Mesothelial cell of epicardium (in vitro differentiated cells): Measurements from ENCODE around the gene ITPA. TPM values are rescaled to one million over a fixed set of nuclear protein-coding genes. Genes with fewer than 3 reads are reported as not detected.
"Not testable (repeated sequence)": the region's sequence is repeated elsewhere in the genome, so short reads cannot be mapped to it uniquely, and the experiment has no call there.

ENCODE experiments used
- DNase-seq, 2 experiments: peaks; one replicate each; pipeline ENCODE4 v3.0.0; 2021; ENCODE audit warnings: low spot score in 2 of 2; ENCODE audit not compliant: unreplicated experiment in 2 of 2
- H3K27ac Mint-ChIP-seq: 2 replicates; pipeline ENCODE4 v1.8.0; 2021; ENCODE audit warnings: mixed read lengths
- H3K27me3 Mint-ChIP-seq: 2 replicates; pipeline ENCODE4 v1.8.0; 2021; ENCODE audit warnings: low read depth, mixed read lengths
- H3K36me3 Mint-ChIP-seq: 2 replicates; pipeline ENCODE4 v1.8.0; 2021; ENCODE audit warnings: mixed read lengths
- H3K4me1 Mint-ChIP-seq: 2 replicates; pipeline ENCODE4 v1.8.0; 2021; ENCODE audit warnings: mixed read lengths
- H3K4me3 Mint-ChIP-seq: 2 replicates; pipeline ENCODE4 v1.8.0; 2021; ENCODE audit warnings: mild to moderate bottlenecking, moderate library complexity, mixed read lengths
- H3K9me3 Mint-ChIP-seq: 2 replicates; pipeline ENCODE4 v1.8.0; 2021; ENCODE audit warnings: mixed read lengths
- total RNA-seq: library from RNA; stranded (reverse); gene quantifications from 3 replicates; pipeline ENCODE4 v1.2.1, GENCODE V29; 2021
- TF ChIP-seq, protein P1 (sequence below): fragments of 200-600 bp; sonication (generic); IDR thresholded peaks from one replicate; pipeline ENCODE4 v1.5.0; 2021; ENCODE audit warnings: antibody characterized with exemption; ENCODE audit not compliant: unreplicated experiment

ITPA gene
- total RNA-seq, 1 donor from 2014 or later: 57.6 TPM

- Mint-ChIP-seq H3K36me3 (peaks cover 16% of the 10 kb centered on the region), H3K27ac (peak within 1 kb of the TSS; percentile 96), H3K4me3 (peak within 1 kb of the TSS; percentile 96), H3K9me3 (no peaks in the 10 kb centered on the region), H3K27me3 (no peaks in the 10 kb centered on the region), H3K4me1 (peaks cover 20% of the 10 kb centered on the region)
- peak; percentile 70 to 94 for DNase-seq
- TF ChIP-seq, protein P1, sequence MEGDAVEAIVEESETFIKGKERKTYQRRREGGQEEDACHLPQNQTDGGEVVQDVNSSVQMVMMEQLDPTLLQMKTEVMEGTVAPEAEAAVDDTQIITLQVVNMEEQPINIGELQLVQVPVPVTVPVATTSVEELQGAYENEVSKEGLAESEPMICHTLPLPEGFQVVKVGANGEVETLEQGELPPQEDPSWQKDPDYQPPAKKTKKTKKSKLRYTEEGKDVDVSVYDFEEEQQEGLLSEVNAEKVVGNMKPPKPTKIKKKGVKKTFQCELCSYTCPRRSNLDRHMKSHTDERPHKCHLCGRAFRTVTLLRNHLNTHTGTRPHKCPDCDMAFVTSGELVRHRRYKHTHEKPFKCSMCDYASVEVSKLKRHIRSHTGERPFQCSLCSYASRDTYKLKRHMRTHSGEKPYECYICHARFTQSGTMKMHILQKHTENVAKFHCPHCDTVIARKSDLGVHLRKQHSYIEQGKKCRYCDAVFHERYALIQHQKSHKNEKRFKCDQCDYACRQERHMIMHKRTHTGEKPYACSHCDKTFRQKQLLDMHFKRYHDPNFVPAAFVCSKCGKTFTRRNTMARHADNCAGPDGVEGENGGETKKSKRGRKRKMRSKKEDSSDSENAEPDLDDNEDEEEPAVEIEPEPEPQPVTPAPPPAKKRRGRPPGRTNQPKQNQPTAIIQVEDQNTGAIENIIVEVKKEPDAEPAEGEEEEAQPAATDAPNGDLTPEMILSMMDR: no peak
Measured at GRCh38 chr20:3204124-3204794, 5.0 kb upstream of the ITPA start, which contains the start of gene DDRGK1. TSS of gene DDRGK1 (minus strand) at chr20:3204682. CDS start at chr20:3204627, 55 bp downstream.

DNA sequence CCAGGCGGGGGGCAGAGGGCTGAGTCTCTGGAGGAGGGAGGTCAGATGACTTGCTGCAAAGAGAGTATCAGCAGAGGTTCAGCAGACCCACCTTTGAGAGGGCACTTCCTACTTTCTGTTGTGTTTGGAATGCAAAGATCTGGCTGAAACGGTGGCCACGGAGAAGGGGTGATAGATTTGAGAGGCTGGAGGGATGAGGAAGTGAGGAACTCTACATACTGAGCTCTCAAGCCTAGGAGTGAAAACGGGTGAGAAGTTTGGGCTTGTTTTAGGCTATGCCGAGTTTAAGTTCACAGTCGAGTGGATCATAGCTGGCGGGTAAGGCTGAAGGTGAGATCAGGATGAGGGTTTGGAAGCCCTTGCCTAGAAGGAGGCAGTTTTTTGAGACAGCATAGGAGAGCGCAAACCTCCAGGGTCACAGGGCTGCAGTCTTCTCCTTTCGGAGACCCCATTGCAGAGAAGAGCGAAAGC is 477 bp upstream of the ITPA start:
- no peaks in the 10 kb centered on the region for H3K9me3 Mint-ChIP-seq

GRCh38 chr20:3209946-3210317 is 634 bp downstream of the ITPA start:
- Mint-ChIP-seq H3K4me3 (peak overlapping the region; percentile 95), H3K9me3 (no peaks in the 10 kb centered on the region), H3K4me1 (peaks cover 17% of the 10 kb centered on the region), H3K27me3 (no peaks in the 10 kb centered on the region), H3K27ac (peak overlapping the region; percentile 91), H3K36me3 (peaks cover 10% of the 10 kb centered on the region)
- DNase-seq: no peak
- TF ChIP-seq, protein P1: no peak

More for the DNA sequence above, 477 bp upstream of the ITPA start:
- Mint-ChIP-seq H3K36me3 (peaks cover 7% of the 10 kb centered on the region), H3K4me3 (peak overlapping the region; percentile 95), H3K27me3 (no peaks in the 10 kb centered on the region), H3K4me1 (peaks cover 19% of the 10 kb centered on the region), H3K27ac (peak overlapping the region; percentile 94)
- DNase-seq: no peak
- TF ChIP-seq, protein P1: no peak

DNA sequence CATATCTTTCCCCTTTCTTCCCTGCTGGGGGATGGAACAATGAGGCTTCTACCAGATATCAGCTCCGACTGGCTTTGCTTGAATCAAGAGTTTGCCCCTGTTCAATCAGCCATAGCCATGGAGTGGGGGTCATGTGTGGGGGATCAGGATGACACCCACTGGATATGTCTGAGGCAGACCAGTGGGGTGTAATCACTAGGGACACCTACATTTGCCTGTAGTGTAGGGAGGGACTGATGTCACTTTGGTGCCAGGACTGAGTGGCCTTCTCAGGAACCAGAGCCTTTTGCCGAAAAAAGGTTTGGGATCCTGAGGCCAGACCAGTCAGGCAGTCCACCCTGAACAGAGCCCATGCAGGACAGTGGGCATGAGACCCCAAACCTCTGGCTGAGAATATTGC is 1.0 kb downstream of the ITPA start:
- no peaks in the 10 kb centered on the region for H3K9me3 Mint-ChIP-seq
- H3K36me3 Mint-ChIP-seq: peaks cover 10% of the 10 kb centered on the region
- peaks cover 17% of the 10 kb centered on the region for H3K4me1 Mint-ChIP-seq
- H3K27me3 Mint-ChIP-seq: no peaks in the 10 kb centered on the region
- TF ChIP-seq, protein P1: no peak
- H3K27ac Mint-ChIP-seq: peak overlapping the region; percentile 91
- DNase-seq: no peak
- peak overlapping the region; percentile 95 for H3K4me3 Mint-ChIP-seq

DNA sequence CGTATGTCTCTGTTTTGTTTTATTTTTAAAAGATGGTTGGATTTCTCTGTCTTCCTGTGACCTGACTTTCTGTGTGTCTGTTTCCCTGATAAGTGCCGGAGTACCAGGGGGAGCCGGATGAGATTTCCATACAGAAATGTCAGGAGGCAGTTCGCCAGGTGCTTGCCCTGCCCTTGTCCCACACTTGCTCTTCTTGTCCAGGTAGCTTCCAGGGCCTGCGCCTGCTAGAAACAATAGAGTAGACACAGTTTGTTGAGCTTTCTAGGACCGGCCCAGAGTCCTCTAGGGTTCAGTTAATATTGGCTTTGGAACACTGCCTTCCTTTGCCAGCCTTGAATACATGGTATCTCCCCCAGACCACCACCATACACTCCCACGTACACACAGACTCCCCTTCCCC is 3.9 kb downstream of the ITPA start:
- no peak for DNase-seq
- Mint-ChIP-seq H3K4me3 (no peak overlapping the region), H3K36me3 (peaks cover 10% of the 10 kb centered on the region), H3K4me1 (peaks cover 16% of the 10 kb centered on the region), H3K27me3 (no peaks in the 10 kb centered on the region), H3K27ac (peak overlapping the region; percentile 11), H3K9me3 (no peaks in the 10 kb centered on the region)
- TF ChIP-seq, protein P1: no peak

- H3K4me3 Mint-ChIP-seq, H3K27ac Mint-ChIP-seq, H3K9me3 Mint-ChIP-seq, DNase-seq, H3K4me1 Mint-ChIP-seq, H3K27me3 Mint-ChIP-seq: not testable (repeated sequence)
- H3K36me3 Mint-ChIP-seq: peaks cover 10% of the 10 kb centered on the region
Measured at GRCh38 chr20:3215359-3215917, 6.1 kb downstream of the ITPA start.
